Fibroblast of skin of right quadriceps (primary cell): ENCODE measurements around the gene CSHL1.
"Not testable (repeated sequence)": the region's sequence is repeated elsewhere in the genome, so short reads cannot be mapped to it uniquely, and the experiment has no call there.

Experiments used
- DNase-seq: peaks from one replicate; pipeline ENCODE4 v3.0.0-alpha.2; 2013

CSHL1 gene

GRCh38 chr17:63881935-63882601 lies 29.0 kb downstream of the CSHL1 start, which contains the start of gene GH2:
Gene GH2 (minus strand): TSS chr17:63881944. CDS start chr17:63881801, 143 bp downstream.
- DNase-seq, result peak; percentile 46

- not testable (repeated sequence) for DNase-seq
Measured at GRCh38 chr17:63881337-63881736, 29.7 kb downstream of the CSHL1 start.

DNA sequence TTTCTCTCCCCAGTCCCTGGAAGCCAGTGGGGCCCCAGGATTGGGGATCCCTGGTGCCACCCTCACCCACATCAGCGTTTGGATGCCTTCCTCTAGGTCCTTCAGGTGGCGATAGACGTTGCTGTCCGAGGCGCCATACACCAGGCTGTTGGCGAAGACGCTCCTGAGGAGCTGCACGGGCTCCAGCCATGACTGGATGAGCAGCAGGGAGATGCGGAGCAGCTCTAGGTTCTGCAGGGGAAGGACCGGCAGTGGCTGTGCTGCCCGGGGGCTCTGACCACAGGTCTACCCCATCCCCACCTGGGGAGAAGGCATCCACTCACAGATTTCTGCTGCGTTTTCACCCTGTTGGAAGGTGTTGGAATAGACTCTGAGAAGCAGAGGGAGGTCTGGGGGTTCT lies 30.4 kb downstream of the CSHL1 start:
- DNase-seq, result no peak

- DNase-seq, result not testable (repeated sequence)
Measured at GRCh38 chr17:63878413-63878812, 32.6 kb downstream of the CSHL1 start.

GRCh38 chr17:63874693-63875092 lies 36.4 kb downstream of the CSHL1 start:
- DNase-seq, result not testable (repeated sequence)

GRCh38 chr17:63874061-63874626 lies 36.9 kb downstream of the CSHL1 start:
- not testable (repeated sequence) for DNase-seq

DNA sequence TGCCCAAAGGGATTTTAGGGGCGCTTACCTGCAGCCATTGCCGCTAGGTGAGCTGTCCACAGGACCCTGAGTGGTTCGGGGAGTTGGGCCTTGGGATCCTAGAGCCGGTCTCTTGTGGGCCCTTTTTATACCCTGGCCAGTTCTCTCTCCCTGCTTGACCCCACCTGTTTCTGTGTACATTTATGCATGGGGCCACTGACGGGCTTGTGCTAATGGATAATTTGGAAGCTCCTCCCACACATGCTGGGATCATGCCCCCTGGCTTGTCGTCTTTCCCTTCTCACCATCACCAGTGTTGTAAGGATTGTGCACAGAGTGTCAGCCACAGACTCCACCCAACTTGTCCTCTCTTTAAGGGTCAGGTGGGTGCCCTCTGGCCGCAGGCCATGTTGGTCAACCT lies 37.5 kb downstream of the CSHL1 start, which contains the start of gene CSH2:
CSH2 (minus strand) TSS at position 101 of the 400 bp plus-strand sequence; CDS start at position 38, 63 bp downstream.
- DNase-seq, result not testable (repeated sequence)

DNA sequence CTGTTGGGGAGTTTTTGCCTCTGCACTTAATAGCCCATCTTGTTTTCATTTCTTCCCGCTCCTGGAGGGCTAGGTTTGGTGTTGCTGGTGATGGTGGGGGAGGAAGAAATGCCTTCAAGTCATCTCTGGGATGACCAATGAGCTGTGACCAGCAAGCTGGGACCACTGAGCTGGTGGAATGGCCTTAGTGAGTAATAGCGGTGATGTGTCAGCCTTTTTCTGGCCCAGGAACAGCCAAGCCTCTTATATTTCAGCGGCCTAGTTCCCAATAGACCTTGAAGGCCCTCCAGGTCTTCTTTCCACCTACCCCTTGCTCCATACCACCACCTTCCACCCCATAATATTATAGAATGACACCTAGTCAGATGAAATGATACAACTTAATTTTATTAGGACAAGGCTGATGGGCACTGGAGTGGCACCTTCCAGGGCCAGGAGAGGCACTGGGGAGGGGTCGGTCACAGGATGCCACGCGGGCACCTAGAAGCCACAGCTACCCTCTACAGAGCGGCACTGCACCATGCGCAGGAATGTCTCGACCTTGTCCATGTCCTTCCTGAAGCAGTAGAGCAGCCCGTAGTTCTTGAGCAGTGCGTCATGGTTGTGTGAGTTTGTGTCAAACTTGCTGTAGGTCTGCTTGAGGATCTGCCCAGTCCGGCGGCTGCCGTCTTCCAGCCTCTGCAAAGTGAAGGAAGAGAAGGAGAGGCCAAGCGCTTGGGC lies 39.3 kb downstream of the CSHL1 start:
- DNase-seq, result not testable (repeated sequence)

DNA sequence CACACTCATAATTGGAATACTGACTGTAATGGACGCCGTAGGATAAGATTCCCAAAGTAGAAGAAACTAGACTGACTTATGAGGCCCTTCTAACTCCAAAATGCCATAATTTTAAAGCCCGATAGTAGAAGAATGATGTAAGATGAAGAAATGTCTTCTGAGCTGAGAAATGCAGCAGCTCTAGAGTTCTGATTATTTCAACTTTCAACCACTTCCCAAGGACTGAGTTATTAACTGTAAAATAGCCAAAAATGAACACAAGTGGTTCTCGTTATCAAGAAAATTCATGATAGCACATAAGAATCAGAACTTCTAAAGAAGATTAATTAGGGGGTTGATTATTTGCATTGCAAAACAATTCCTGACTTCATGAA lies 40.8 kb downstream of the CSHL1 start:
- peak; percentile 31 for DNase-seq

- peak; percentile 68 for DNase-seq
Measured at GRCh38 chr17:63869491-63870291, 41.4 kb downstream of the CSHL1 start.

DNA sequence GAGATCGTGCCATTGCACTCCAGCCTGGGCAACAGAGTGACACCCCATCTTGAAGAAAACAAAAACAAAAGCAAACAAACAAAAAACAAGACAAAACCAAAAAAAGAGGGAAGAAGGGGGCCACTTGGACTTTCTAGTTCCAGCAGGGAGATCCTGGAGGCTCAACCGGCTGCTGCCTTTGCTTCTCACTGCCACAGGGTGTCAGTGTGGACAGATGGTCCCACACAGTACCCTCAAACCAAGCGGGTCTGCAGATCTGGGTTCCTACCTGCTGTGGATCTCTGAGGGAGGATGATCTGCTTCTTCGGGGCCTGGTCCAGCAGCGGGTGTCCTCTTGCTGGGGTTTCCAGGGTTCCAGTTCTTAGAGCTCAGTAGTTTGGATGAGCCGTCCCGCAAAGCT lies 44.4 kb downstream of the CSHL1 start:
- DNase-seq, result not testable (repeated sequence)
